ENCODE results near the gene IGF2BP2. TPM values are rescaled to one million over a fixed set of nuclear protein-coding genes. Genes with fewer than 3 reads are reported as not detected.
"Not testable (repeated sequence)": the region's sequence is repeated elsewhere in the genome, so short reads cannot be mapped to it uniquely, and the experiment has no call there.

IGF2BP2 gene
- total RNA-seq, 2 donors from 2014 or later, result 11.0 to 19.2 TPM

GRCh38 chr3:185663929-185664328 is 160.9 kb downstream of the IGF2BP2 start:
- Histone ChIP-seq H3K27me3 (no peaks in the 10 kb centered on the region), H3K4me3 (no peak overlapping the region), H3K27ac (no peak overlapping the region), H3K36me3 (no peaks in the 10 kb centered on the region), H3K4me1 (peaks cover 0 to 12% of the 10 kb centered on the region in 2 donors), H3K9me3 (no peaks in the 10 kb centered on the region)
- no peak for TF ChIP-seq CTCF (IDR thresholded peaks at IDR 0.05)
- no peak for DNase-seq (ENCODE audit: low spot score)

GRCh38 chr3:185661772-185662171 is 163.1 kb downstream of the IGF2BP2 start:
- H3K4me3 ChIP-seq, result no peak overlapping the region
- H3K4me1 ChIP-seq, result peaks cover 0 to 34% of the 10 kb centered on the region in 2 donors
- no peaks in the 10 kb centered on the region for H3K27me3 ChIP-seq
- peak; percentile 56 for DNase-seq (ENCODE audit: low spot score)
- H3K27ac ChIP-seq, result no peak overlapping the region
- TF ChIP-seq CTCF (IDR thresholded peaks at IDR 0.05), result no peak
- H3K36me3 ChIP-seq, result no peaks in the 10 kb centered on the region
- no peaks in the 10 kb centered on the region for H3K9me3 ChIP-seq

GRCh38 chr3:185661296-185661695 is 163.5 kb downstream of the IGF2BP2 start:
- not testable (repeated sequence) for H3K27ac ChIP-seq, H3K9me3 ChIP-seq, H3K27me3 ChIP-seq, H3K4me3 ChIP-seq, H3K36me3 ChIP-seq
- peaks cover 0 to 37% of the 10 kb centered on the region in 2 donors for H3K4me1 ChIP-seq
- peak; percentile 44 for DNase-seq (ENCODE audit: low spot score)

GRCh38 chr3:185659942-185660921 is 164.6 kb downstream of the IGF2BP2 start:
- Histone ChIP-seq H3K4me1 (peaks cover 0 to 46% of the 10 kb centered on the region in 2 donors), H3K4me3 (no peak overlapping the region), H3K9me3 (no peaks in the 10 kb centered on the region), H3K36me3 (no peaks in the 10 kb centered on the region), H3K27me3 (no peaks in the 10 kb centered on the region), H3K27ac (peak overlapping the region; percentile 35 to 72)
- DNase-seq (ENCODE audit: low spot score), result peak; percentile 80
- TF ChIP-seq CTCF (IDR thresholded peaks at IDR 0.05), result peak; percentile 95 to 98

- Histone ChIP-seq H3K27me3 (no peaks in the 10 kb centered on the region), H3K4me1 (peaks cover 0 to 46% of the 10 kb centered on the region in 2 donors), H3K27ac (peak overlapping the region; percentile 19 to 72), H3K4me3 (no peak overlapping the region), H3K36me3 (no peaks in the 10 kb centered on the region), H3K9me3 (no peaks in the 10 kb centered on the region)
- no peak for TF ChIP-seq CTCF (IDR thresholded peaks at IDR 0.05)
- DNase-seq (ENCODE audit: low spot score), result peak; percentile 59
These were observed 165.9 kb downstream of the IGF2BP2 start for GRCh38 chr3:185658943-185659342.

- peaks cover 0 to 46% of the 10 kb centered on the region in 2 donors for H3K4me1 ChIP-seq
- peak; percentile 93 for DNase-seq (ENCODE audit: low spot score)
- peak overlapping the region; percentile 19 to 72 for H3K27ac ChIP-seq
- no peak for TF ChIP-seq CTCF (IDR thresholded peaks at IDR 0.05)
- no peaks in the 10 kb centered on the region for H3K36me3 ChIP-seq
- H3K9me3 ChIP-seq, result no peaks in the 10 kb centered on the region
- H3K27me3 ChIP-seq, result no peaks in the 10 kb centered on the region
- H3K4me3 ChIP-seq, result no peak overlapping the region
These were observed 166.3 kb downstream of the IGF2BP2 start for GRCh38 chr3:185658504-185658912.
